A549 (cell line): Measurements from ENCODE around the gene PCNX1.

ENCODE experiments used
- KDM1A ChIP-seq: fragments of 200-600 bp; sonication (generic); IDR thresholded peaks from 2 replicates; pipeline ENCODE4 v1.6.1; 2016; ENCODE audit warnings: low read depth, mild to moderate bottlenecking
- PBX3 ChIP-seq: IDR thresholded peaks from 2 replicates; pipeline ENCODE4 v1.6.1; 2012
- POLR2A ChIP-seq: IDR thresholded peaks from 2 replicates; pipeline ENCODE4 v1.6.1; 2012; ENCODE audit warnings: mild to moderate bottlenecking, low read length
- TF ChIP-seq, protein P1 (sequence below): fragments of 200-600 bp; sonication (generic); IDR thresholded peaks from 2 replicates; pipeline ENCODE4 v1.6.1; 2016; ENCODE audit warnings: antibody characterized with exemption, mild to moderate bottlenecking, moderate library complexity
- TF ChIP-seq, protein P2 (sequence below): fragments of >200 bp; sonication (Bioruptor Twin); formaldehyde crosslinking; IDR thresholded peaks from 3 replicates; pipeline ENCODE4 v1.5.1; 2016

GRCh38 chr14:70882776-70883492 is 24.3 kb upstream of the PCNX1 start:
- TF ChIP-seq POLR2A (no peak), PBX3 (no peak), KDM1A (no peak)
- TF ChIP-seq, protein P1, sequence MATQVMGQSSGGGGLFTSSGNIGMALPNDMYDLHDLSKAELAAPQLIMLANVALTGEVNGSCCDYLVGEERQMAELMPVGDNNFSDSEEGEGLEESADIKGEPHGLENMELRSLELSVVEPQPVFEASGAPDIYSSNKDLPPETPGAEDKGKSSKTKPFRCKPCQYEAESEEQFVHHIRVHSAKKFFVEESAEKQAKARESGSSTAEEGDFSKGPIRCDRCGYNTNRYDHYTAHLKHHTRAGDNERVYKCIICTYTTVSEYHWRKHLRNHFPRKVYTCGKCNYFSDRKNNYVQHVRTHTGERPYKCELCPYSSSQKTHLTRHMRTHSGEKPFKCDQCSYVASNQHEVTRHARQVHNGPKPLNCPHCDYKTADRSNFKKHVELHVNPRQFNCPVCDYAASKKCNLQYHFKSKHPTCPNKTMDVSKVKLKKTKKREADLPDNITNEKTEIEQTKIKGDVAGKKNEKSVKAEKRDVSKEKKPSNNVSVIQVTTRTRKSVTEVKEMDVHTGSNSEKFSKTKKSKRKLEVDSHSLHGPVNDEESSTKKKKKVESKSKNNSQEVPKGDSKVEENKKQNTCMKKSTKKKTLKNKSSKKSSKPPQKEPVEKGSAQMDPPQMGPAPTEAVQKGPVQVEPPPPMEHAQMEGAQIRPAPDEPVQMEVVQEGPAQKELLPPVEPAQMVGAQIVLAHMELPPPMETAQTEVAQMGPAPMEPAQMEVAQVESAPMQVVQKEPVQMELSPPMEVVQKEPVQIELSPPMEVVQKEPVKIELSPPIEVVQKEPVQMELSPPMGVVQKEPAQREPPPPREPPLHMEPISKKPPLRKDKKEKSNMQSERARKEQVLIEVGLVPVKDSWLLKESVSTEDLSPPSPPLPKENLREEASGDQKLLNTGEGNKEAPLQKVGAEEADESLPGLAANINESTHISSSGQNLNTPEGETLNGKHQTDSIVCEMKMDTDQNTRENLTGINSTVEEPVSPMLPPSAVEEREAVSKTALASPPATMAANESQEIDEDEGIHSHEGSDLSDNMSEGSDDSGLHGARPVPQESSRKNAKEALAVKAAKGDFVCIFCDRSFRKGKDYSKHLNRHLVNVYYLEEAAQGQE: no peak
- TF ChIP-seq, protein P2, sequence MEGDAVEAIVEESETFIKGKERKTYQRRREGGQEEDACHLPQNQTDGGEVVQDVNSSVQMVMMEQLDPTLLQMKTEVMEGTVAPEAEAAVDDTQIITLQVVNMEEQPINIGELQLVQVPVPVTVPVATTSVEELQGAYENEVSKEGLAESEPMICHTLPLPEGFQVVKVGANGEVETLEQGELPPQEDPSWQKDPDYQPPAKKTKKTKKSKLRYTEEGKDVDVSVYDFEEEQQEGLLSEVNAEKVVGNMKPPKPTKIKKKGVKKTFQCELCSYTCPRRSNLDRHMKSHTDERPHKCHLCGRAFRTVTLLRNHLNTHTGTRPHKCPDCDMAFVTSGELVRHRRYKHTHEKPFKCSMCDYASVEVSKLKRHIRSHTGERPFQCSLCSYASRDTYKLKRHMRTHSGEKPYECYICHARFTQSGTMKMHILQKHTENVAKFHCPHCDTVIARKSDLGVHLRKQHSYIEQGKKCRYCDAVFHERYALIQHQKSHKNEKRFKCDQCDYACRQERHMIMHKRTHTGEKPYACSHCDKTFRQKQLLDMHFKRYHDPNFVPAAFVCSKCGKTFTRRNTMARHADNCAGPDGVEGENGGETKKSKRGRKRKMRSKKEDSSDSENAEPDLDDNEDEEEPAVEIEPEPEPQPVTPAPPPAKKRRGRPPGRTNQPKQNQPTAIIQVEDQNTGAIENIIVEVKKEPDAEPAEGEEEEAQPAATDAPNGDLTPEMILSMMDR: no peak
